Neural progenitor cell (in vitro differentiated cells): ENCODE data around the gene DUS3L.

Experiments used
- EZH2 ChIP-seq: fragments of 200-600 bp; sonication (generic); IDR thresholded peaks from 2 replicates; pipeline ENCODE4 v1.6.1; 2017; ENCODE audit warnings: antibody characterized with exemption, mild to moderate bottlenecking, moderate library complexity
- EZH2phosphoT487 ChIP-seq: fragments of 200-600 bp; sonication (generic); IDR thresholded peaks from 2 replicates; pipeline ENCODE4 v1.6.1; 2017; ENCODE audit warnings: antibody characterized with exemption
- TF ChIP-seq, protein P1 (sequence below): fragments of 200-600 bp; sonication (generic); IDR thresholded peaks from 2 replicates; pipeline ENCODE4 v1.5.1; 2017; ENCODE audit warnings: antibody characterized with exemption, mild to moderate bottlenecking

- TF ChIP-seq, protein P1, sequence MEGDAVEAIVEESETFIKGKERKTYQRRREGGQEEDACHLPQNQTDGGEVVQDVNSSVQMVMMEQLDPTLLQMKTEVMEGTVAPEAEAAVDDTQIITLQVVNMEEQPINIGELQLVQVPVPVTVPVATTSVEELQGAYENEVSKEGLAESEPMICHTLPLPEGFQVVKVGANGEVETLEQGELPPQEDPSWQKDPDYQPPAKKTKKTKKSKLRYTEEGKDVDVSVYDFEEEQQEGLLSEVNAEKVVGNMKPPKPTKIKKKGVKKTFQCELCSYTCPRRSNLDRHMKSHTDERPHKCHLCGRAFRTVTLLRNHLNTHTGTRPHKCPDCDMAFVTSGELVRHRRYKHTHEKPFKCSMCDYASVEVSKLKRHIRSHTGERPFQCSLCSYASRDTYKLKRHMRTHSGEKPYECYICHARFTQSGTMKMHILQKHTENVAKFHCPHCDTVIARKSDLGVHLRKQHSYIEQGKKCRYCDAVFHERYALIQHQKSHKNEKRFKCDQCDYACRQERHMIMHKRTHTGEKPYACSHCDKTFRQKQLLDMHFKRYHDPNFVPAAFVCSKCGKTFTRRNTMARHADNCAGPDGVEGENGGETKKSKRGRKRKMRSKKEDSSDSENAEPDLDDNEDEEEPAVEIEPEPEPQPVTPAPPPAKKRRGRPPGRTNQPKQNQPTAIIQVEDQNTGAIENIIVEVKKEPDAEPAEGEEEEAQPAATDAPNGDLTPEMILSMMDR, result no peak
- TF ChIP-seq EZH2 (no peak), EZH2phosphoT487 (no peak)
Observed at GRCh38 chr19:5789351-5789761, 1.6 kb downstream of the DUS3L start.
